ENCODE results near the gene MTCL3.

The MTCL3 gene

GRCh38 chr6:127477658-127478057 lies 41.5 kb downstream of the MTCL3 start:
- 91 to 98% (median 97%) methylated on average over 1 of the region's 1 CpG for WGBS, 5 donors
- no peaks in the 10 kb centered on the region for H3K27me3 ChIP-seq (replicated peaks in 1 of 7)
- H3K4me1 ChIP-seq, result no peaks in the 10 kb centered on the region
- no peak overlapping the region for H3K4me3 ChIP-seq
- H3K27ac ChIP-seq, result no peak overlapping the region
- peaks cover 0 to 14% (median 0%) of the 10 kb centered on the region in 6 donors for H3K36me3 ChIP-seq
- intact Hi-C loops (cut with DNase I; ENCODE audit: low total_unique reads), result no loop called here
- DNase-seq, result no peak
- TF ChIP-seq CTCF (IDR thresholded peaks at IDR 0.05 in 8 of 11, conservative IDR thresholded peaks at IDR 0.05 in 3 of 11), result no peak
- TF ChIP-seq POLR2A (IDR thresholded peaks at IDR 0.05), result no peak
- no peak for TF ChIP-seq POLR2AphosphoS5 (IDR thresholded peaks at IDR 0.05)
- peaks cover 0 to 7% (median 0%) of the 10 kb centered on the region in 8 donors for H3K9me3 ChIP-seq

- Histone ChIP-seq H3K4me1 (no peaks in the 10 kb centered on the region), H3K36me3 (peaks cover 0 to 14% (median 0%) of the 10 kb centered on the region in 6 donors), H3K9me3 (peaks cover 0 to 7% (median 0%) of the 10 kb centered on the region in 8 donors), H3K4me3 (no peak overlapping the region), H3K27me3 (replicated peaks in 1 of 7) (no peaks in the 10 kb centered on the region), H3K27ac (no peak overlapping the region)
- TF ChIP-seq POLR2A (IDR thresholded peaks at IDR 0.05), result no peak
- no peak for TF ChIP-seq POLR2AphosphoS5 (IDR thresholded peaks at IDR 0.05)
- TF ChIP-seq CTCF (IDR thresholded peaks at IDR 0.05 in 8 of 11, conservative IDR thresholded peaks at IDR 0.05 in 3 of 11), result no peak
- WGBS, 5 donors, result 81 to 99% (median 88%) methylated on average over 34 of the region's 34 CpGs
- intact Hi-C loops (cut with DNase I; ENCODE audit: low total_unique reads), result no loop called here
- peak; percentile 74 for DNase-seq
These were observed 43.3 kb downstream of the MTCL3 start for GRCh38 chr6:127475823-127476176.

- no peaks in the 10 kb centered on the region for H3K4me1 ChIP-seq
- no peaks in the 10 kb centered on the region for H3K27me3 ChIP-seq (replicated peaks in 1 of 7)
- no peak for TF ChIP-seq POLR2A (IDR thresholded peaks at IDR 0.05)
- no peak for TF ChIP-seq CTCF (IDR thresholded peaks at IDR 0.05 in 8 of 11, conservative IDR thresholded peaks at IDR 0.05 in 3 of 11)
- TF ChIP-seq POLR2AphosphoS5 (IDR thresholded peaks at IDR 0.05), result no peak
- peaks cover 0 to 7% (median 0%) of the 10 kb centered on the region in 8 donors for H3K9me3 ChIP-seq
- no peak for DNase-seq
- no peak overlapping the region for H3K27ac ChIP-seq
- peaks cover 0 to 14% (median 0%) of the 10 kb centered on the region in 6 donors for H3K36me3 ChIP-seq
- H3K4me3 ChIP-seq, result no peak overlapping the region
- intact Hi-C loops (cut with DNase I; ENCODE audit: low total_unique reads), result no loop called here
- 86 to 97% (median 89%) methylated on average over 87 of the region's 87 CpGs for WGBS, 5 donors
These were observed 43.9 kb downstream of the MTCL3 start for GRCh38 chr6:127475135-127475822.

- WGBS, 5 donors, result 70 to 80% (median 76%) methylated on average over 5 of the region's 5 CpGs
- TF ChIP-seq POLR2A (IDR thresholded peaks at IDR 0.05), result no peak
- TF ChIP-seq CTCF (IDR thresholded peaks at IDR 0.05 in 8 of 11, conservative IDR thresholded peaks at IDR 0.05 in 3 of 11), result no peak
- no peak for TF ChIP-seq POLR2AphosphoS5 (IDR thresholded peaks at IDR 0.05)
- DNase-seq, result no peak
- Histone ChIP-seq H3K4me3 (no peak overlapping the region), H3K27ac (no peak overlapping the region), H3K36me3 (peaks cover 0 to 14% (median 0%) of the 10 kb centered on the region in 6 donors), H3K4me1 (no peaks in the 10 kb centered on the region), H3K9me3 (peaks cover 0 to 7% (median 0%) of the 10 kb centered on the region in 8 donors), H3K27me3 (replicated peaks in 1 of 7) (no peaks in the 10 kb centered on the region)
- intact Hi-C loops (cut with DNase I; ENCODE audit: low total_unique reads), result no loop called here
These were observed 47.5 kb downstream of the MTCL3 start for GRCh38 chr6:127471379-127472255.

All from spleen (tissue), 11 donors.